H9 (cell line): ENCODE results near the gene ZNF784. TPM values are rescaled to one million over a fixed set of nuclear protein-coding genes. Genes with fewer than 3 reads are reported as not detected.
A peak's percentile ranks its signal among the peaks of the same experiment; 100 is the strongest.

Experiments used
- DNase-seq: peaks from one replicate; pipeline ENCODE4 v3.0.0-alpha.2; 2017
- H2AFZ ChIP-seq: one replicate; pipeline ENCODE4 v1.6.1; 2013; ENCODE audit warnings: mild to moderate bottlenecking, low read length, control low read depth, moderate library complexity
- H2AK5ac ChIP-seq: 2 replicates; pipeline ENCODE4 v1.6.1; 2013; ENCODE audit warnings: low read length, control low read depth, mixed read lengths; ENCODE audit not compliant: insufficient read length
- H2BK120ac ChIP-seq: one replicate; pipeline ENCODE4 v1.6.1; 2013; ENCODE audit warnings: low read depth, mild to moderate bottlenecking, low read length, control low read depth, inconsistent platforms; ENCODE audit not compliant: poor library complexity, severe bottlenecking
- H2BK12ac ChIP-seq: 2 replicates; pipeline ENCODE4 v1.6.1; 2013; ENCODE audit warnings: low read length, control low read depth, mixed read lengths, low read depth; ENCODE audit not compliant: insufficient read length
- H2BK15ac ChIP-seq: 2 replicates; pipeline ENCODE4 v1.6.1; 2013; ENCODE audit warnings: low read depth, low read length, control low read depth
- H2BK20ac ChIP-seq: one replicate; pipeline ENCODE4 v1.6.1; 2013; ENCODE audit warnings: low read depth, mild to moderate bottlenecking, low read length, control low read depth, inconsistent platforms; ENCODE audit not compliant: poor library complexity, severe bottlenecking
- H2BK5ac ChIP-seq: 2 replicates; pipeline ENCODE4 v1.6.1; 2013; ENCODE audit warnings: low read length, control low read depth, mixed read lengths; ENCODE audit not compliant: insufficient read length
- H3K14ac ChIP-seq: 2 replicates; pipeline ENCODE4 v1.6.1; 2013; ENCODE audit warnings: low read length, control low read depth; ENCODE audit not compliant: insufficient read depth
- H3K18ac ChIP-seq: 2 replicates; pipeline ENCODE4 v1.6.1; 2013; ENCODE audit warnings: low read depth, mild to moderate bottlenecking, mixed read lengths, low read length, control low read depth; ENCODE audit not compliant: insufficient read length
- H3K23ac ChIP-seq: 2 replicates; pipeline ENCODE4 v1.6.1; 2013; ENCODE audit warnings: low read length, control low read depth, mixed read lengths, low read depth; ENCODE audit not compliant: insufficient read length
- H3K23me2 ChIP-seq: 2 replicates; pipeline ENCODE4 v1.6.1; 2013; ENCODE audit warnings: low read depth, mild to moderate bottlenecking, mixed read lengths, low read length, control low read depth; ENCODE audit not compliant: insufficient read length, poor library complexity, severe bottlenecking
- H3K27ac ChIP-seq: 2 replicates; pipeline ENCODE4 v1.5.1; 2013; ENCODE audit warnings: low read length, control low read depth, mixed read lengths, low read depth; ENCODE audit not compliant: insufficient read length
- H3K27me3 ChIP-seq: 2 replicates; pipeline ENCODE4 v1.6.1; 2013; ENCODE audit warnings: low read length, control low read depth, inconsistent platforms; ENCODE audit not compliant: insufficient read depth
- H3K4ac ChIP-seq: 2 replicates; pipeline ENCODE4 v1.6.1; 2013; ENCODE audit warnings: low read depth, mild to moderate bottlenecking, control low read depth, inconsistent platforms, low read length, moderate library complexity
- H3K4me1 ChIP-seq: 2 replicates; pipeline ENCODE4 v1.6.1; 2013; ENCODE audit warnings: low read length, control low read depth, inconsistent platforms; ENCODE audit not compliant: insufficient read depth
- H3K4me2 ChIP-seq: 2 replicates; pipeline ENCODE4 v1.6.1; 2013; ENCODE audit warnings: low read length, control low read depth, mixed read lengths; ENCODE audit not compliant: insufficient read length, insufficient read depth
- H3K56ac ChIP-seq: 2 replicates; pipeline ENCODE4 v1.6.1; 2013; ENCODE audit warnings: low read depth, mild to moderate bottlenecking, mixed read lengths, low read length, control low read depth; ENCODE audit not compliant: insufficient read length
- H3K79me1 ChIP-seq: 2 replicates; pipeline ENCODE4 v1.6.1; 2013; ENCODE audit warnings: low read depth, mild to moderate bottlenecking, moderate library complexity, low read length, control low read depth, inconsistent platforms; ENCODE audit not compliant: insufficient read depth, poor library complexity, severe bottlenecking
- H3K79me2 ChIP-seq: 2 replicates; pipeline ENCODE4 v1.6.1; 2013; ENCODE audit warnings: low read length, control low read depth, inconsistent platforms; ENCODE audit not compliant: insufficient read depth
- H3K9ac ChIP-seq: 2 replicates; pipeline ENCODE4 v1.6.1; 2013; ENCODE audit warnings: low read length, control low read depth, mixed read lengths; ENCODE audit not compliant: insufficient read length; ENCODE audit errors: extremely low read depth
- H3K9me3 ChIP-seq: one replicate; pipeline ENCODE4 v1.6.1; 2013; ENCODE audit warnings: low read depth, low read length, inconsistent platforms; ENCODE audit not compliant: control insufficient read depth
- H3T11ph ChIP-seq: one replicate; pipeline ENCODE4 v1.6.1; 2013; ENCODE audit warnings: mild to moderate bottlenecking, low read length, control low read depth, inconsistent platforms
- H4K20me1 ChIP-seq: one replicate; pipeline ENCODE4 v1.6.1; 2013; ENCODE audit not compliant: control insufficient read depth, insufficient read length, insufficient read depth
- H4K5ac ChIP-seq: 2 replicates; pipeline ENCODE4 v1.6.1; 2013; ENCODE audit warnings: low read depth, mild to moderate bottlenecking, mixed read lengths, low read length, control low read depth; ENCODE audit not compliant: insufficient read length
- H4K8ac ChIP-seq: replicated peaks from 2 replicates; pipeline ENCODE4 v1.6.1; 2013; ENCODE audit warnings: low read length, control low read depth, mixed read lengths, low read depth; ENCODE audit not compliant: insufficient read length
- H4K91ac ChIP-seq: 2 replicates; pipeline ENCODE4 v1.6.1; 2013; ENCODE audit warnings: low read depth, mild to moderate bottlenecking, moderate library complexity, mixed read lengths, low read length, control low read depth; ENCODE audit not compliant: insufficient read length
- H3K27ac Mint-ChIP-seq, 3 experiments: 2 replicates in 2 of 3; 3 replicates in 1 of 3; pipeline ENCODE4 v1.8.0; 2020 to 2021; ENCODE audit warnings: mixed read lengths in 3 of 3, mild to moderate bottlenecking in 1 of 3, moderate library complexity in 1 of 3
- H3K27me3 Mint-ChIP-seq: 2 replicates; pipeline ENCODE4 v1.8.0; 2021; ENCODE audit warnings: low read depth, mild to moderate bottlenecking, moderate library complexity, mixed read lengths
- H3K36me3 Mint-ChIP-seq, 3 experiments: 2 replicates in 2 of 3; 3 replicates in 1 of 3; pipeline ENCODE4 v1.8.0; 2020 to 2021; ENCODE audit warnings: low read depth in 3 of 3, mixed read lengths in 3 of 3; ENCODE audit not compliant: insufficient read depth in 1 of 3
- H3K4me1 Mint-ChIP-seq, 2 experiments: 2 replicates each; pipeline ENCODE4 v1.8.0; 2020; ENCODE audit warnings: mixed read lengths in 2 of 2
- H3K4me3 Mint-ChIP-seq, 2 experiments: 2 replicates in 1 of 2; 3 replicates in 1 of 2; pipeline ENCODE4 v1.8.0; 2020 to 2021; ENCODE audit warnings: mild to moderate bottlenecking in 2 of 2, mixed read lengths in 2 of 2, moderate library complexity in 1 of 2
- H3K9me3 Mint-ChIP-seq, 2 experiments: 2 replicates in 1 of 2; 3 replicates in 1 of 2; pipeline ENCODE4 v1.8.0; 2020; ENCODE audit warnings: mild to moderate bottlenecking in 2 of 2, mixed read lengths in 2 of 2, moderate library complexity in 1 of 2
- WGBS: extraction: QIAGEN DNeasy Blood & Tissue Kit; methylation state at CpG from one replicate; pipeline ENCODE4 v1.1.7; 2013; ENCODE audit warnings: missing lambda C conversion rate, low lambda C conversion rate, mixed read lengths; ENCODE audit not compliant: insufficient read length; ENCODE audit errors: extremely low coverage; 5-methylcytosine and 5-hydroxymethylcytosine counted together
- total RNA-seq: library from RNA; stranded (reverse); gene quantifications from 2 replicates; pipeline ENCODE4 v1.2.1, GENCODE V29; 2021
- TF ChIP-seq, protein P1 (sequence below): fragments of 200-600 bp; sonication (generic); conservative IDR thresholded peaks from 3 replicates; pipeline ENCODE4 v1.8.0; 2021; ENCODE audit warnings: antibody characterized with exemption, mild to moderate bottlenecking

ZNF784 gene
- total RNA-seq, 1 experiment from 2014 or later, result 10.7 TPM

DNA sequence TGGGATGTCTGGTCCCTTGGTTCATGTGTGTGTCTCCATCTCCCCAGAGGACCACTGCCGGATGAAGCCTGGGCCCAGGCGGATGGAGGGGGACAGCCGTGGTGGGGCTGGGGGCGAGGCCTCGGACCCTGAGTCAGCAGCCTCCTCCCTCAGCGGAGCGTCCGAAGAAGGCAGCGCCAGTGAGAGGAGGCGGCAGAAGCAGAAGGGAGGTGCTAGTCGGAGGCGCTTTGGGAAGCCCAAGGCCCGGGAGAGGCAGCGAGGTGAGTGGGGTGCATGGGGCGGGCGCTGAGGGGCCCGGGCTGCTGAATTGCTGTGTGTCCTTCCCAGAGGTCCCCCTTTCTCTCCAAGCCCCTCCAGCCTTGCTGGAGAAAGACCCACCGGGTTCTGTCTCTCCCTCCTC, 26.9 kb upstream of the ZNF784 start:
- Mint-ChIP-seq H3K36me3 (peaks cover 6 to 46% (median 38%) of the 10 kb centered on the region in 3 experiments; a peak in 6 of 7 replicates), H3K4me1 (peaks cover 19 to 22% of the 10 kb centered on the region in 2 experiments), H3K27ac (peak overlapping the region in 2 of 3 experiments; percentile 75 to 88; a peak in 3 of 7 replicates), H3K4me3 (0 out of 5 replicates have a peak overlapping the region, but pooled peaks of 1 of the 2 experiments have one; percentile 60), H3K9me3 (peaks cover 0 to 3% of the 10 kb centered on the region in 2 experiments; a peak in 3 of 5 replicates), H3K27me3 (no peaks in the 10 kb centered on the region; the same call in 1 of the 2 replicates)
- Histone ChIP-seq H3K79me1 (no peaks in the 10 kb centered on the region), H3K4ac (no peak overlapping the region), H3K18ac (no peak overlapping the region), H2BK15ac (no peak overlapping the region), H3K23me2 (peaks cover 29% of the 10 kb centered on the region), H2BK5ac (no peak overlapping the region), H3K4me2 (no peak overlapping the region), H4K20me1 (peaks cover 5% of the 10 kb centered on the region), H3K23ac (no peak overlapping the region), H2BK12ac (no peak overlapping the region), H3K4me1 (no peaks in the 10 kb centered on the region), H2AFZ (no peak overlapping the region), H3T11ph (no peak overlapping the region), H3K56ac (no peak overlapping the region), H3K14ac (no peak overlapping the region), H4K8ac (no peak overlapping the region), H3K9me3 (no peaks in the 10 kb centered on the region), H2BK120ac (no peak overlapping the region), H2AK5ac (no peak overlapping the region), H3K27ac (no peak overlapping the region), H4K5ac (no peak overlapping the region), H3K27me3 (no peaks in the 10 kb centered on the region), H2BK20ac (no peak overlapping the region), H3K79me2 (peaks cover 7% of the 10 kb centered on the region; the same call in 1 of the 2 replicates), H4K91ac (no peak overlapping the region), H3K9ac (no peak overlapping the region)
- TF ChIP-seq, protein P1, sequence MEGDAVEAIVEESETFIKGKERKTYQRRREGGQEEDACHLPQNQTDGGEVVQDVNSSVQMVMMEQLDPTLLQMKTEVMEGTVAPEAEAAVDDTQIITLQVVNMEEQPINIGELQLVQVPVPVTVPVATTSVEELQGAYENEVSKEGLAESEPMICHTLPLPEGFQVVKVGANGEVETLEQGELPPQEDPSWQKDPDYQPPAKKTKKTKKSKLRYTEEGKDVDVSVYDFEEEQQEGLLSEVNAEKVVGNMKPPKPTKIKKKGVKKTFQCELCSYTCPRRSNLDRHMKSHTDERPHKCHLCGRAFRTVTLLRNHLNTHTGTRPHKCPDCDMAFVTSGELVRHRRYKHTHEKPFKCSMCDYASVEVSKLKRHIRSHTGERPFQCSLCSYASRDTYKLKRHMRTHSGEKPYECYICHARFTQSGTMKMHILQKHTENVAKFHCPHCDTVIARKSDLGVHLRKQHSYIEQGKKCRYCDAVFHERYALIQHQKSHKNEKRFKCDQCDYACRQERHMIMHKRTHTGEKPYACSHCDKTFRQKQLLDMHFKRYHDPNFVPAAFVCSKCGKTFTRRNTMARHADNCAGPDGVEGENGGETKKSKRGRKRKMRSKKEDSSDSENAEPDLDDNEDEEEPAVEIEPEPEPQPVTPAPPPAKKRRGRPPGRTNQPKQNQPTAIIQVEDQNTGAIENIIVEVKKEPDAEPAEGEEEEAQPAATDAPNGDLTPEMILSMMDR, result no peak
- no CpG with 5 or more reads among the region's 18 CpGs for WGBS
- no peak for DNase-seq
